GM19035 (cell line): ENCODE data around the gene RNF222.
"Not testable (repeated sequence)": the region's sequence is repeated elsewhere in the genome, so short reads cannot be mapped to it uniquely, and the experiment has no call there.

ENCODE experiments used
- ATAC-seq: cut with Tn5 transposase; IDR thresholded peaks from one replicate; pipeline ENCODE4 v1.9.1; 2021; ENCODE audit not compliant: unreplicated experiment

RNF222 gene

GRCh38 chr17:8347001-8347400, 50.6 kb downstream of the RNF222 start:
- ATAC-seq: not testable (repeated sequence)

GRCh38 chr17:8345951-8346665, 51.5 kb downstream of the RNF222 start:
- no peak for ATAC-seq

- no peak for ATAC-seq
Measured at GRCh38 chr17:8345052-8345690, 52.5 kb downstream of the RNF222 start.

- no peak for ATAC-seq
Measured at GRCh38 chr17:8341456-8341855, 56.2 kb downstream of the RNF222 start.
